ENCODE data around the gene TNFRSF12A.

DNA sequence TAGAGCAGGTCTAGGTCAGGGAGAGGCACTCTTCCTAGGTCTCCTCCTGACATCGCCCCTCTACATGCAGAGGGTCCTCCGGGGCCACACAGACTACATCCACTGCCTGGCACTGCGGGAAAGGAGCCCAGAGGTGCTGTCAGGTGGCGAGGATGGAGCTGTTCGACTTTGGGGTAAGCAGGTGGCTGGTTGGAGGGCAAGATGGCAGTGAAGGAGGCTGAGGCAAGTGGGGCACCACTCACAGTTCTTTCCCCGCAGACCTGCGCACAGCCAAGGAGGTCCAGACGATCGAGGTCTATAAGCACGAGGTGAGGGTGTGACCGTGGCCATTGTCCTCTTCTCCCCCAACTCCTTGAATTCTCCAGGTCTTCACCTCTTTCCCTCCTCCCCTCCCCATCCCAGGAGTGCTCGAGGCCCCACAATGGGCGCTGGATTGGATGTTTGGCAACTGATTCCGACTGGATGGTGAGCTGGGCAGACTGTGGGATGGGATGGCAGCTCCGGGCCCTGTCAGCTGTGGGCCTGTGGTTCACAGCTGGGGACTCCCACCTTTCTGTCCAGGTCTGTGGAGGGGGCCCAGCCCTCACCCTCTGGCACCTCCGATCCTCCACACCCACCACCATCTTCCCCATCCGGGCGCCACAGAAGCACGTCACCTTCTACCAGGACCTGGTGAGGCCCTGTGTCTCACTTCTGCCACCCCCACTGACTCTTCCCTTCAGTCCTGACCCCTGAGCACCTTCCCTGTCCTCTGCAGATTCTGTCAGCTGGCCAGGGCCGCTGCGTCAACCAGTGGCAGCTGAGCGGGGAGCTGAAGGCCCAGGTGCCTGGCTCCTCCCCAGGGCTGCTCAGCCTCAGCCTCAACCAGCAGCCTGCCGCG, 6.7 kb downstream of the TNFRSF12A start:
- no peak for TF ChIP-seq TBP (CRISPR knock-in tag; IDR thresholded peaks at IDR 0.05)
- TF ChIP-seq, protein P1, sequence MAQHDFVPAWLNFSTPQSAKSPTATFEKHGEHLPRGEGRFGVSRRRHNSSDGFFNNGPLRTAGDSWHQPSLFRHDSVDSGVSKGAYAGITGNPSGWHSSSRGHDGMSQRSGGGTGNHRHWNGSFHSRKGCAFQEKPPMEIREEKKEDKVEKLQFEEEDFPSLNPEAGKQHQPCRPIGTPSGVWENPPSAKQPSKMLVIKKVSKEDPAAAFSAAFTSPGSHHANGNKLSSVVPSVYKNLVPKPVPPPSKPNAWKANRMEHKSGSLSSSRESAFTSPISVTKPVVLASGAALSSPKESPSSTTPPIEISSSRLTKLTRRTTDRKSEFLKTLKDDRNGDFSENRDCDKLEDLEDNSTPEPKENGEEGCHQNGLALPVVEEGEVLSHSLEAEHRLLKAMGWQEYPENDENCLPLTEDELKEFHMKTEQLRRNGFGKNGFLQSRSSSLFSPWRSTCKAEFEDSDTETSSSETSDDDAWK (CRISPR knock-in tag; IDR thresholded peaks at IDR 0.05), result no peak
- TF ChIP-seq KDM5A (IDR thresholded peaks at IDR 0.05; ENCODE audit: borderline replicate concordance, low read length), result no peak
- TF ChIP-seq ZC3H4 (CRISPR knock-in tag; IDR thresholded peaks at IDR 0.05; ENCODE audit: borderline replicate concordance), result no peak

Data from HepG2 (cell line).